AG09319 (cell line): Measurements from ENCODE around the gene CPLX4.
"Not testable (repeated sequence)": the region's sequence is repeated elsewhere in the genome, so short reads cannot be mapped to it uniquely, and the experiment has no call there.

Experiments used
- DNase-seq: peaks from one replicate; pipeline ENCODE4 v3.0.0-alpha.2; 2010; ENCODE audit warnings: low read depth; ENCODE audit errors: extremely low read depth
- TF ChIP-seq, protein P1 (sequence below): IDR thresholded peaks from 2 replicates; pipeline ENCODE4 v1.5.1; 2011; ENCODE audit warnings: low read depth, mild to moderate bottlenecking, inconsistent platforms, low read length, moderate library complexity

Gene CPLX4

DNA sequence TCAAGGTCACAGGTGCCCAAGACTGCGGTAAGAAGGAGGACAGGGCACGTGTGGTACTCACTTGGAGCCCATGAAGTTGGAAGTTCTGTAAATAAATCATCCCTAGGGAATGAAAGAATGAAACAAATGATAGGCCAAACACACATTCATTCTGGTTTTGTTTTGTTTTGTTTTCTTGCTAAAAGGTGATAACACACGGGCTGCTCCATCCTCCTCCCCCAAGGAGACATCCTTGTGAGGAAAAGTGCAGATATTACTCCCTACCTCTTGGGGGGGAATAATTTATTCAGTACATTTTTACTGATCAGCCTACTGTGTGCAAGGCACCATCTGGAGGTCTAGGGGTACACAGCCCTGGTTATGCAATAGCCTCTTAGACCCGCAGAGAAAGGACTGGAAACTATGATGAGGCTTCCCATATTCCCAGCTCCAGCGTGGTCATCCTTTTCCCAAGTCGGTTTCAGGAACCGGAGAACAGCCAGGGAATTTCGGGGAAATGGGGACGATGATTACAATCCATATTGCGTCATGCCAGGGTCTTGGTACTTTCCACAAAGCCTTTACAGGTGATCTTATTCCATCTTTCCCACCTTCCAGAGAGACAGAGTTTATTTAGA lies 51.5 kb downstream of the CPLX4 start:
- TF ChIP-seq, protein P1, sequence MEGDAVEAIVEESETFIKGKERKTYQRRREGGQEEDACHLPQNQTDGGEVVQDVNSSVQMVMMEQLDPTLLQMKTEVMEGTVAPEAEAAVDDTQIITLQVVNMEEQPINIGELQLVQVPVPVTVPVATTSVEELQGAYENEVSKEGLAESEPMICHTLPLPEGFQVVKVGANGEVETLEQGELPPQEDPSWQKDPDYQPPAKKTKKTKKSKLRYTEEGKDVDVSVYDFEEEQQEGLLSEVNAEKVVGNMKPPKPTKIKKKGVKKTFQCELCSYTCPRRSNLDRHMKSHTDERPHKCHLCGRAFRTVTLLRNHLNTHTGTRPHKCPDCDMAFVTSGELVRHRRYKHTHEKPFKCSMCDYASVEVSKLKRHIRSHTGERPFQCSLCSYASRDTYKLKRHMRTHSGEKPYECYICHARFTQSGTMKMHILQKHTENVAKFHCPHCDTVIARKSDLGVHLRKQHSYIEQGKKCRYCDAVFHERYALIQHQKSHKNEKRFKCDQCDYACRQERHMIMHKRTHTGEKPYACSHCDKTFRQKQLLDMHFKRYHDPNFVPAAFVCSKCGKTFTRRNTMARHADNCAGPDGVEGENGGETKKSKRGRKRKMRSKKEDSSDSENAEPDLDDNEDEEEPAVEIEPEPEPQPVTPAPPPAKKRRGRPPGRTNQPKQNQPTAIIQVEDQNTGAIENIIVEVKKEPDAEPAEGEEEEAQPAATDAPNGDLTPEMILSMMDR, result no peak
- no peak for DNase-seq

DNA sequence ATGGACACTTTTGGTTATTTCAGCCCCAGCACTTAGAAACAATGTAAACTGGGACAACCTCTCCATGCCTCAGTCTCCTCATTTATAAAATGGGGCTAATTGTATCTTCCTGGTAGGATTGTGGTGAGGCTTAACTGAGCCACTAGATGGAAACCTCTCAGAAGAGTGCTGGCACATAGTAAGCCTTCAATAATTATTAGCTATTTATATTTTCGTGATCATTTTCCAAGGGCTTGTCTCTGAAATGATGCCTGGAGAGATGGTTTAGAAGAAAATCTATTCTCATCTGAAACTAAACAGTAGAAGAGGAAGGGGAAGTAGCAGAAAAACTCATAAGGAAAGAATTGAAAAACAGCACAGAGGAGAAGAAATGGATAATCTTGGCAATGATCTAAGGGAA lies 52.0 kb downstream of the CPLX4 start:
- TF ChIP-seq, protein P1, result no peak
- no peak for DNase-seq

DNA sequence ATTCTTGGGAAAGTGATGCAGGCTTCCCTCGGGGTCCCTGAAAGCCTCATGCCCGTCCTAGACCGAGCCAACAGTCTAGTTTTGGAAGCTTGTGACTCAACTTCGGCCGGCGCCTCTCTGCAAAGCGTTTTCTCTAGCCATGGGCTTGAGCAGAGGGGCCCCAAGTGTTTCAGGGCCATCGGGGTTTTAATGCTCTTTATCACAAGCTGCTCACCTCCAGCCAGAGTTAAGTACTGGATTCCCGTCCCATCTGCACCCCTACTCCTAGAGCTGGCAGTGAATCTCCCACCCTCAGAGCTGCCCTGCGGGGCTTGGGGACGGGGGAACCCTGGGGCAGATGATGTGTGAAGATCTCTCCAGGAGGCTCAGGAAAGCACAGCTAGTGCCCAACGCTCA lies 52.5 kb downstream of the CPLX4 start:
- TF ChIP-seq, protein P1, result no peak
- DNase-seq, result no peak

DNA sequence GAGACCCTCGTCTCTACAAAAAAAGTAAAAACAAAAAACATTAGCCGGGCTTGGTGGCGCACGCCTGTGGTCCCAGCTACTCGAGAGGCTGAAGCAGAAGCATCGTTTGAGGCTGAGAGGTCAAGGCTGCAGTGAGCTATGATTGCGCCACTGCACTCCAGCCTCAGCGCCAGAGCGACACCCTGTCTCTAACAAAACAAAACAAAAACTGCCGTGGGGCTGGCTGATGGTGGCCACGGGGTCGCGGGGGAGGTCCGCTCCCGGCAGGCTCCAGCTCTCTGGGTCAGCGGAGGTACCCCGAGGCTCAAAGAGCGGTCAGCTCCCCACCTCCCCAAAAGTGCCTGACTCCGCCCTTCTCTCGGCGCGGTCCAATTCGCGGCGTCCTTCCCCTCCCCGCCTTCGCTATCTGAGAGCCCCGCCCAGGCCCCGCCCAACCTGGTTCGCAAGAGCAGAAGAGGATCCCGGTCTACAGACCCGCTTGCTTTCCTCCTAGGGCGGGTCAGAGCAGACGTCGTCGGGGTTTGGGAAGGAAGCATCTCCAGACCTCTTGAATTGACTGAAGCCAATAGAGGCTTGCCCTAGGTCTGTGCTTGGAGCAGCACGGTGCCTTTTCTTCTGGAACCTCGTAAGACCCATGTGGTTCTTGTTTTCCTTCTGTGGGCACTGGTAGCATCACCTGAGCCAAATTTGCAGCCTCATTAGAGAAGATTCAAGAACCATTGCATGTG lies 53.0 kb downstream of the CPLX4 start:
- TF ChIP-seq, protein P1, result no peak
- no peak for DNase-seq

DNA sequence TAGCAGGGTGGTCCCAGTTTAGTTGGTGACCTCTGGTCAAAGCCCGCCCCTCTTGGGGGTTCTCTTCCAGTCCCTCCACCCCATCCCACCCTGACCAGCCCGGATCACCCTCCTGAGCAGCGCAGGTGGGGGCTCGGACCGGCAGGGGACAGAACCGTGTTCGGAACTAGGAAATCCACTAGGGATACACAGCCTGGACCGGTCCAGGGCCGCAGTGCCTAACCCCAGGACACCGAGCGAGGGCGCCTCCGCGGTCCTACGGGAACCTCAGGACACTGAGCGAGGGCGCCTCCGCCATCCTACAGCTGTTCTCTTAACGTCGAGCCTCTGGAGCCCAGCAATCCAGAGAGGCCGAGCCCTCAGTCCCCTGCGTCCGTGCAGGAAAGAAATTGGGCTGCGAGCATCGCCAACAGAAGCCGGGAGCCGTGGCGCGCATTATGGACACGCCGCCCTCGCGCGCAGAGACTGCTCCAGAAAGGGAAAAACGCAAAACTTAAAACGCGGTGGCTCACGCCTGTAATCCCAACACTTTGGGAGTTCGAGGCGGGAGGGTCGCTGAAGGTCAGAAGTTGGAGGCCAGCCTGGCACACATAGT lies 53.7 kb downstream of the CPLX4 start:
- TF ChIP-seq, protein P1, result no peak
- no peak for DNase-seq

DNA sequence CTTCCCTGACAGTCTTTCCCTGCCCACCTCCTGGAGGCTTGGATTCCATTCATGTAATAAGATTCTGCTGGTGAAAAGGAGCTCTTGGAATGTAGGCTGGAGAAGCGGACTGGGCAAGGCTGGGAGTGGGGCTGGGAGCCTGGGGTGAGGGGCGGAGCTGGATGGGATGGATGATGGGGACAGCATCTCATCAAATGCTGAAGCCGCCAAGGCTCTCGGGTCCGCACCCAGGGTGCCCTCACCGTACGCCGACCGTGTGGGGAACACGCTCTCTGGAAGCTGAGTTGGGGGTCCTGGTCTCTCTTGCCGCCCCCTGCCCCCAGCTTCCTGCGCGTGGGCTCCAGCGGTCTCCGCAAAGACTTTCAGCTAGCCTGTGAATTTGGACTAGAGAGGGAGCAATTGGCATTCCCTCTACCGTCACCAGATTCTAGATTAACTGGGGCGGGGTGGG lies 54.3 kb downstream of the CPLX4 start:
- TF ChIP-seq, protein P1, result no peak
- no peak for DNase-seq

DNA sequence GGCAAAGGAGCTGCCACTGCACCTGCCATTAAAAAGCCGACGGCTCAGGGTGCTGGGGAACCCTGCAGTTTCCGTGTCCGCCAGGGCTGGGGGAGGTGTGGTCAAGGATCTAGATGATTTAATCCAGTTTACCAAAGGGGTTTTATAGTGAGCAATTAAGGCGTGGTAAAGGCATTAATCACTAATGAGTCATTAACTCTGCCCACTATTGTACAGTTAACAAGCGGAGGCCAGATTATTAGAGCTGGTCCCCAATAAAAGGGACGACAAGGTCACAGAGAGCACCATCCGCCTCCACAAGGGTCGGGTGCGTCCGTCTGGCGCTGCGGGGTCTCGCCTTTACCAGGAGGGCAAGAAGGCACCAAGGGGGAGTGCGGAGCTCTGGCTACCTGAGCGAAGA lies 54.8 kb downstream of the CPLX4 start:
- TF ChIP-seq, protein P1, result no peak
- no peak for DNase-seq

DNA sequence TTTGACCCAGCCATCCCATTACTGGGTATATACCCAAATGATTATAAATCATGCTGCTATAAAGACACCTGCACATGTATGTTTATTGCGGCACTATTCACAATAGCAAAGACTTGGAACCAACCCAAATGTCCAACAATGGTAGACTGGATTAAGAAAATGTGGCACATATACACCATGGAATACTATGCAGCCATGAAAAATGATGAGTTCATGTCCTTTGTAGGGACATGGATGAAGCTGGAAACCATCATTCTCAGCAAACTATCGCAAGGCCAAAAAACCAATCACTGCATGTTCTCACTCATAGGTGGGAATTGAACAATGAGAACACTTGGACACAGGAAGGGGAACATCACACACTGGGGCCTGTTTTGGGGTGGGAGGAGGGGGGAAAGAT lies 56.2 kb downstream of the CPLX4 start:
- DNase-seq, result not testable (repeated sequence)

DNA sequence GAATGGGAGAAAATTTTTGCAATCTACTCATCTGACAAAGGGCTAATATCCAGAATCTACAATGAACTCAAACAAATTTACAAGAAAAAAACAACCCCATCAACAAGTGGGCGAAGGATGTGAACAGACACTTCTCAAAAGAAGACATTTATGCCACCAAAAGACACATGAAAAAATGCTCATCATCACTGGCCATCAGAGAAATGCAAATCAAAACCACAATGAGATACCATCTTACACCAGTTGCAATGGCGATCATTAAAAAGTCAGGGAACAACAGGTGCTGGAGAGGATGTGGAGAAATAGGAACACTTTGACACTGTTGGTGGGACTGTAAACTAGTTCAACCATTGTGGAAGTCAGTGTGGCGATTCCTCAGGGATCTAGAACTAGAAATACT lies 56.6 kb downstream of the CPLX4 start:
- DNase-seq, result not testable (repeated sequence)

DNA sequence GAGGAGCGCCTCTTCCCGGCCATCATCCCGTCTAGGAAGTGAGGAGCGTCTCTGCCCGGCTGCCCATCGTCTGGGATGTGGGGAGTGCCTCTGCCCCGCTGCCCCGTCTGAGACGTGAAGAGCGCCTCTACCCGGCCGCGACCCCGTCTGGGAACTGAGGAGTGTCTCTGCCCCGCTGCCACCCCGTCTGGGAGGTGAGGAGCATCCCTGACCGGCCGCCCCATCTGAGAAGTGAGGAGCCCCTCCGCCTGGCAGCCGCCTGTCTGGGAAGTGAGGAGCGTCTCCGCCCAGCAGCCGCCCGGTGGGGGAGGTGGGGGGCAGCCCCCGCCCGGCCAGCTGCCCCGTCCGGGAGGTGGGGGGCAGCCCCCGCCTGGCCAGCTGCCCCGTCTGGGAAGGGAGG lies 63.0 kb downstream of the CPLX4 start:
- not testable (repeated sequence) for DNase-seq
